IPS-15b (cell line): Measurements from ENCODE around the gene UBAP1.
A peak's percentile ranks its signal among the peaks of the same experiment; 100 is the strongest.

Experiments
- H3K27me3 ChIP-seq: one replicate; pipeline ENCODE4 v1.6.1; 2013; ENCODE audit warnings: low read length; ENCODE audit not compliant: control insufficient read depth, insufficient read depth
- H3K36me3 ChIP-seq: one replicate; pipeline ENCODE4 v1.6.1; 2013; ENCODE audit warnings: low read length; ENCODE audit not compliant: control insufficient read depth, insufficient read depth
- H3K4me1 ChIP-seq: one replicate; pipeline ENCODE4 v1.6.1; 2013; ENCODE audit warnings: mild to moderate bottlenecking, low read length; ENCODE audit not compliant: control insufficient read depth, insufficient read depth
- H3K4me3 ChIP-seq: one replicate; pipeline ENCODE4 v1.5.1; 2013; ENCODE audit warnings: low read depth, low read length
- H3K9ac ChIP-seq: one replicate; pipeline ENCODE4 v1.6.1; 2013; ENCODE audit warnings: low read depth, mild to moderate bottlenecking, low read length
- H3K9me3 ChIP-seq: one replicate; pipeline ENCODE4 v1.6.1; 2013; ENCODE audit warnings: mild to moderate bottlenecking, low read length; ENCODE audit not compliant: control insufficient read depth, insufficient read depth

The UBAP1 gene

GRCh38 chr9:34157898-34158297 lies 20.9 kb upstream of the UBAP1 start:
- Histone ChIP-seq H3K27me3 (no peaks in the 10 kb centered on the region), H3K4me1 (peaks cover 3% of the 10 kb centered on the region), H3K36me3 (no peaks in the 10 kb centered on the region), H3K9ac (no peak overlapping the region), H3K4me3 (no peak overlapping the region), H3K9me3 (no peaks in the 10 kb centered on the region)

GRCh38 chr9:34158362-34158869 lies 20.4 kb upstream of the UBAP1 start:
- H3K4me1 ChIP-seq, result peaks cover 3% of the 10 kb centered on the region
- no peak overlapping the region for H3K4me3 ChIP-seq
- no peak overlapping the region for H3K9ac ChIP-seq
- H3K27me3 ChIP-seq, result no peaks in the 10 kb centered on the region
- H3K9me3 ChIP-seq, result no peaks in the 10 kb centered on the region
- no peaks in the 10 kb centered on the region for H3K36me3 ChIP-seq

- Histone ChIP-seq H3K9ac (no peak overlapping the region), H3K4me3 (no peak overlapping the region), H3K27me3 (no peaks in the 10 kb centered on the region), H3K9me3 (no peaks in the 10 kb centered on the region), H3K4me1 (no peaks in the 10 kb centered on the region), H3K36me3 (no peaks in the 10 kb centered on the region)
Measured at GRCh38 chr9:34163434-34163833, 15.4 kb upstream of the UBAP1 start.

GRCh38 chr9:34169125-34169524 lies 9.7 kb upstream of the UBAP1 start:
- no peaks in the 10 kb centered on the region for H3K9me3 ChIP-seq
- no peaks in the 10 kb centered on the region for H3K36me3 ChIP-seq
- H3K27me3 ChIP-seq, result no peaks in the 10 kb centered on the region
- H3K4me3 ChIP-seq, result no peak overlapping the region
- no peak overlapping the region for H3K9ac ChIP-seq
- no peaks in the 10 kb centered on the region for H3K4me1 ChIP-seq

- H3K36me3 ChIP-seq, result no peaks in the 10 kb centered on the region
- H3K9me3 ChIP-seq, result no peaks in the 10 kb centered on the region
- no peaks in the 10 kb centered on the region for H3K27me3 ChIP-seq
- no peak overlapping the region for H3K9ac ChIP-seq
- no peak overlapping the region for H3K4me3 ChIP-seq
- no peaks in the 10 kb centered on the region for H3K4me1 ChIP-seq
Measured at GRCh38 chr9:34170237-34170991, 8.4 kb upstream of the UBAP1 start.

GRCh38 chr9:34171753-34172535 lies 6.9 kb upstream of the UBAP1 start:
- H3K9me3 ChIP-seq, result no peaks in the 10 kb centered on the region
- H3K27me3 ChIP-seq, result no peaks in the 10 kb centered on the region
- no peaks in the 10 kb centered on the region for H3K36me3 ChIP-seq
- H3K9ac ChIP-seq, result no peak overlapping the region
- H3K4me1 ChIP-seq, result no peaks in the 10 kb centered on the region
- no peak overlapping the region for H3K4me3 ChIP-seq

GRCh38 chr9:34176089-34176488 lies 2.8 kb upstream of the UBAP1 start:
- no peaks in the 10 kb centered on the region for H3K27me3 ChIP-seq
- no peak overlapping the region for H3K9ac ChIP-seq
- no peaks in the 10 kb centered on the region for H3K9me3 ChIP-seq
- H3K4me1 ChIP-seq, result no peaks in the 10 kb centered on the region
- no peaks in the 10 kb centered on the region for H3K36me3 ChIP-seq
- H3K4me3 ChIP-seq, result no peak overlapping the region

- peak overlapping the region; percentile 84 for H3K9ac ChIP-seq
- H3K4me1 ChIP-seq, result no peaks in the 10 kb centered on the region
- no peaks in the 10 kb centered on the region for H3K27me3 ChIP-seq
- H3K36me3 ChIP-seq, result no peaks in the 10 kb centered on the region
- no peaks in the 10 kb centered on the region for H3K9me3 ChIP-seq
- H3K4me3 ChIP-seq, result peak overlapping the region; percentile 88
Measured at GRCh38 chr9:34177593-34178435, 1.0 kb upstream of the UBAP1 start.

- H3K27me3 ChIP-seq, result no peaks in the 10 kb centered on the region
- H3K9me3 ChIP-seq, result no peaks in the 10 kb centered on the region
- H3K9ac ChIP-seq, result peak overlapping the region; percentile 58
- H3K36me3 ChIP-seq, result no peaks in the 10 kb centered on the region
- H3K4me1 ChIP-seq, result no peaks in the 10 kb centered on the region
- peak overlapping the region; percentile 88 for H3K4me3 ChIP-seq
Measured at GRCh38 chr9:34179213-34180136, 632 bp downstream of the UBAP1 start.

GRCh38 chr9:34185778-34186551 lies 7.1 kb downstream of the UBAP1 start:
- Histone ChIP-seq H3K4me1 (no peaks in the 10 kb centered on the region), H3K27me3 (no peaks in the 10 kb centered on the region), H3K36me3 (no peaks in the 10 kb centered on the region), H3K4me3 (no peak overlapping the region), H3K9me3 (no peaks in the 10 kb centered on the region), H3K9ac (no peak overlapping the region)
